DMS53 treated with DMSO at 0.1 percent for 48 hours (cell line): ENCODE results near the gene APIP.

Source experiments
- DNase-seq: peaks from one replicate; lab custom pipeline; 2025; ENCODE audit not compliant: unreplicated experiment; lab: John Stamatoyannopoulos, UW

APIP gene

GRCh38 chr11:34916015-34916842 lies at the start of gene APIP, which contains the start of gene PDHX:
TSS of gene APIP (minus strand) at chr11:34916379. CDS start at chr11:34916284, 95 bp downstream.
TSS of gene PDHX (plus strand) at chr11:34916618. CDS start at chr11:34916656, 38 bp downstream.
- peak; percentile 75 for DNase-seq

GRCh38 chr11:34964610-34965331 lies 48.6 kb upstream of the APIP start:
- no peak for DNase-seq

- no peak for DNase-seq
Observed at GRCh38 chr11:34963351-34963750, 47.2 kb upstream of the APIP start.

- no peak for DNase-seq
Observed at GRCh38 chr11:34962034-34962433, 45.9 kb upstream of the APIP start.

GRCh38 chr11:34960277-34960676 lies 44.1 kb upstream of the APIP start:
- DNase-seq, result no peak

GRCh38 chr11:34959770-34960169 lies 43.6 kb upstream of the APIP start:
- DNase-seq, result no peak

GRCh38 chr11:34957606-34958005 lies 41.4 kb upstream of the APIP start:
- DNase-seq, result no peak

GRCh38 chr11:34957206-34957605 lies 41.0 kb upstream of the APIP start:
- DNase-seq, result no peak

GRCh38 chr11:34953955-34954354 lies 37.8 kb upstream of the APIP start:
- DNase-seq, result no peak

GRCh38 chr11:34948696-34949095 lies 32.5 kb upstream of the APIP start:
- DNase-seq, result no peak

- DNase-seq, result no peak
Observed at GRCh38 chr11:34944692-34945091, 28.5 kb upstream of the APIP start.

GRCh38 chr11:34941688-34942087 lies 25.5 kb upstream of the APIP start:
- no peak for DNase-seq

- DNase-seq, result no peak
Observed at GRCh38 chr11:34940026-34940677, 24.0 kb upstream of the APIP start.

- no peak for DNase-seq
Observed at GRCh38 chr11:34938611-34939010, 22.4 kb upstream of the APIP start.

GRCh38 chr11:34936945-34937629 lies 20.9 kb upstream of the APIP start:
- no peak for DNase-seq

- DNase-seq, result no peak
Observed at GRCh38 chr11:34929794-34930763, 13.9 kb upstream of the APIP start.

- no peak for DNase-seq
Observed at GRCh38 chr11:34928960-34929680, 12.9 kb upstream of the APIP start.

- no peak for DNase-seq
Observed at GRCh38 chr11:34928268-34928959, 12.2 kb upstream of the APIP start.

GRCh38 chr11:34926831-34927132 lies 10.6 kb upstream of the APIP start:
- DNase-seq, result no peak
